ENCODE measurements around the gene TSSK3. TPM values are rescaled to one million over a fixed set of nuclear protein-coding genes. Genes with fewer than 3 reads are reported as not detected.

The TSSK3 gene, protein sequence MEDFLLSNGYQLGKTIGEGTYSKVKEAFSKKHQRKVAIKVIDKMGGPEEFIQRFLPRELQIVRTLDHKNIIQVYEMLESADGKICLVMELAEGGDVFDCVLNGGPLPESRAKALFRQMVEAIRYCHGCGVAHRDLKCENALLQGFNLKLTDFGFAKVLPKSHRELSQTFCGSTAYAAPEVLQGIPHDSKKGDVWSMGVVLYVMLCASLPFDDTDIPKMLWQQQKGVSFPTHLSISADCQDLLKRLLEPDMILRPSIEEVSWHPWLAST
- not detected for polyA plus RNA-seq

DNA sequence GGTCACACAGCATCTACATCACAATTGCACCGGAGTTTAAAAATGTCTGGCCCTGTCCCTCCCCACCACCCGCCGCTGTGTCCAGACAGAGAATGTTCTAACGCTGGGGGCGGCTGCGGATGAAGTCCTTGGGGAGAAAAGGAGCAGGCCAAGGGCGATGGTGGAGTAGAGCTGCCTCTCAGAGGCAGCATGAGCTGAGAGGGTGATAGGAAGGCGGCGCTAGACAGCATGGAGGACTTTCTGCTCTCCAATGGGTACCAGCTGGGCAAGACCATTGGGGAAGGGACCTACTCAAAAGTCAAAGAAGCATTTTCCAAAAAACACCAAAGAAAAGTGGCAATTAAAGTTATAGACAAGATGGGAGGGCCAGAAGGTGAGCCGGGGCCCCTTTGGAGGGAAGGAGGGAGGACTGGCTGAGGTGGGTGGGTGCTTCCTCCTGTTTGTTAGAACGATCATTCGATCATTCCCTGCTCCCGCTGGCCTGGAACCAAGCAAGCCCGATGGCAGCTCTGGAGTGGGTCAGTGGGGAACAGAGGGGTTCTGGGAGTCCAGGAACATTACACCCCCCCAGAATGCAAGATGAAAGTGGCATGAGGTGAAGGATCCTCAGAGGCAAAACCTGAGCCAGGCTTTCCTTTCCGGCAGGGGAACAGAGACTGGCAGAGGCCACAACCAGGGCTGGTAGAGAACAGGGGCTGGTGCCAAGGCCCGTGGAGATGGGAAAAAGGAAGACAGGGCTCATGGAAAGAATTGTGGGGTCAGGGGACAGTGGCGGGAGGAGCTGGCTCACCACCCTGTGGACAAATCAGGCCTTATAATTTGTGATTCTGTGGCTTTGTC lies at the start of gene TSSK3, which contains the start of gene FAM229A:
Gene TSSK3, plus strand, starts transcription at position 66 of the 840 bp plus-strand sequence. Its CDS starts 163 bp downstream, at position 229.
Gene FAM229A, minus strand, starts transcription at position 12 of the 840 bp plus-strand sequence. CDS start 394 bp downstream, outside the sequence.
- Mint-ChIP-seq H3K4me1 (peaks cover 18 to 21% (median 19%) of the 10 kb centered on the region in 3 donors), H3K27me3 (peaks cover 3% of the 10 kb centered on the region), H3K4me3 (peak within 1 kb of the TSS; percentile 17 to 73 (median 44)), H3K27ac (peak within 1 kb of the TSS; percentile 35 to 46 (median 36)), H3K36me3 (peaks cover 5% of the 10 kb centered on the region), H3K9me3 (no peaks in the 10 kb centered on the region)

DNA sequence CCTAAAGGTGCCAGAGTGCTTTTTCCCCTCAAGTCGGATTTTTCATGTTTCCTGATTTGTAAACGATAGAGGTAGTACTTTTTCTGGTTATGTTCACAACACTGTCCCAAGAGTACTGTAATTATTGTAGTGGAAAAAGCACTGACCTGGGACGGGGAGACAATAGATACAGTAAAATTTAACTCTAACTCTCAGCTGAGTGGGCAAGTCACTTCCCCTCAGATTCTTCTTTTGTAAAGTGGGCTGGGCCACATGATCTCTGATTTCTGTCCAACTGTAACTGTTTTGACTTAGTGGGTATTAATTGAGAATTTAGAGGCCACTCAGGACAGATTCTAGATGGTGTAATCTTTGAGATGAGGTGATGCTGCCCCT lies 45.4 kb upstream of the TSSK3 start:
- peak overlapping the region; percentile 65 to 89 (median 77) for H3K4me3 Mint-ChIP-seq
- peak overlapping the region; percentile 77 to 96 (median 89) for H3K27ac Mint-ChIP-seq
- H3K4me1 Mint-ChIP-seq, result peaks cover 33 to 42% (median 39%) of the 10 kb centered on the region in 3 donors
- no peaks in the 10 kb centered on the region for H3K9me3 Mint-ChIP-seq
- peaks cover 3% of the 10 kb centered on the region for H3K36me3 Mint-ChIP-seq
- H3K27me3 Mint-ChIP-seq, result no peaks in the 10 kb centered on the region

DNA sequence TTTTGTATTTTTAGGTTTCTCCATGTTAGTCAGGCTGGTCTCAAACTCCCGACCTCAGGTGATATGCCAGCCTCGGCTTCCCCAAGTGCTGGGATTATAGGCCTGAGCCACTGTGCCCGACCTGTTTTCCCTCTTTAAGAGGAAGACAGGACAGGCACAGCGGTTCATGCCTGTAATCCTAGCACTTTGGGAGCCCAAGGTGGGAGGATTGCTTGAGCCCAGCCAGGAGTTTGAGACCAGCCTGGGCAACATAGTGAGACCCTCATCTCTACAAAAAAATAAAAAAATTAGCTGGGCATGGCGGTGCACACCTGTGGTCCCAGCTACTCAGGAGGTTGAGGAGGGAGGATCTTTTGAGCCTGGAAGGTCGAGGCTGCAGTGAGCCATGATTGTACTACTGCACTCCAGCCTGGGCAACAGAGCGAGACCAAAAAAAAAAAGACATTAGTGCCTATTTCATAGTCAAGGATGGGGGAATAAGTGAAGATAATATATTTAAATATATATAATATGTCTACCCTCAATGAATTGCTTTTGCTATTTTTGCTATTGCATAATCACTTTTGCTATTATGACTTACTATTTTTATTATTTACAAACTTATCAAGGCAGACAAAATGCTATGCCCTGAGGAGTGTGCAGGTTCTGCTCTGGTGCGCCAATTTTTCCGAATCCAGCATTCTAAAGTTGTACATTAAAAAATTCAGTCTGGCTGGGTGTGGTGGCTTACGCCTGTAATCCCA lies 44.0 kb upstream of the TSSK3 start:
- H3K4me3 Mint-ChIP-seq, result peak overlapping the region in 1 of 4 donors; percentile 76
- H3K36me3 Mint-ChIP-seq, result peaks cover 3% of the 10 kb centered on the region
- H3K27me3 Mint-ChIP-seq, result no peaks in the 10 kb centered on the region
- H3K27ac Mint-ChIP-seq, result peak overlapping the region in 1 of 3 donors; percentile 63
- no peaks in the 10 kb centered on the region for H3K9me3 Mint-ChIP-seq
- H3K4me1 Mint-ChIP-seq, result peaks cover 42 to 49% (median 47%) of the 10 kb centered on the region in 3 donors

DNA sequence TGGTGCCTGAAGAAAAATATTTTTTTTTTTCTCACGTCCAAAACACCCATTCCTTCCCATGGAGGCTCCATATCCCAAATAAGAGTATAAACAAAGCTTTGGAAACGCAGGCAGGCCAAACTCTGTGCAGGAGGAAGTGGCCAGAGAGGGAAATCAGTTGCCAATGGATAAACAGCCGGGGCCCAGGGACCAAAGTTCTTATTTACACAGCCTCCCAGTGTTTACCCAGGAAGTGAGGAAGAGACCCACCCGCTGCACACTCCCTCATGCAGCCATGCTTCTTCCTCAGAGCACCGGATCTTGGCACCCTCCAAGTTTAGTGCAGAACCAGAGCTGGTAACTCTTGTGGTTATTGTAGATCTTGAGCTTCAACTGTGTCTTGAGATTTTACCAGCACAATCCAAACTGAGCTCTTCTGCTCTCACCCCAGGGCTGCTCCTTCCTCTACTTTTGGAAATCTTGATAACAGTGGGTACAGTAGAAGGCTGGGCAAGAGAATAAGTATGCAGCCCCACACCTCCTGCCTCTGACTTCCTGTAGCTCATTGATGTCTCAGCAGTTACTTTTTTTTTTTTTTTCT lies 40.5 kb upstream of the TSSK3 start:
- H3K4me3 Mint-ChIP-seq, result peak overlapping the region in 3 of 4 donors; percentile 66 to 86 (median 77)
- H3K9me3 Mint-ChIP-seq, result no peaks in the 10 kb centered on the region
- no peaks in the 10 kb centered on the region for H3K27me3 Mint-ChIP-seq
- peaks cover 37 to 42% (median 40%) of the 10 kb centered on the region in 3 donors for H3K4me1 Mint-ChIP-seq
- H3K36me3 Mint-ChIP-seq, result peaks cover 13% of the 10 kb centered on the region
- H3K27ac Mint-ChIP-seq, result peak overlapping the region; percentile 84 to 96 (median 95)

DNA sequence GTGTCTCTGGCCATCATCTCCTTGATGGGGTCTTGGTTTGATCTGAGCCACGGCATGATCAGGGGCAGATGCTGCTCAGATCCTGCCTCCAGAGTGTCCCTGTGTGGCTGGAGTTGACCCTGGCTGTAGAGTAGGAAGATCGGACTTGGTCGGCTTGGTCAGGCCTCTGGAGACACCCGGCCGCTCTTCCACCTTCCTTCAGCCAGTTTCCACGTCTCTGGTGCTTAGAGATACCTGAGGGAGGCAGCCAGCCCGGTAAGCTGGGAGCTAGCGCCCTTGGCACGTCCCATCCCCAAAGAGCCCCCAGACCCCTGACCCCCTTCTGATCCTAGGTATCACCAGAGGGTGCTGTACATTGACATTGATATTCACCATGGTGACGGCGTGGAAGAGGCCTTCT lies 35.1 kb upstream of the TSSK3 start:
- Mint-ChIP-seq H3K9me3 (no peaks in the 10 kb centered on the region), H3K4me3 (no peak overlapping the region), H3K27ac (no peak overlapping the region), H3K36me3 (peaks cover 17% of the 10 kb centered on the region), H3K4me1 (peaks cover 19 to 21% (median 19%) of the 10 kb centered on the region in 3 donors), H3K27me3 (no peaks in the 10 kb centered on the region)

DNA sequence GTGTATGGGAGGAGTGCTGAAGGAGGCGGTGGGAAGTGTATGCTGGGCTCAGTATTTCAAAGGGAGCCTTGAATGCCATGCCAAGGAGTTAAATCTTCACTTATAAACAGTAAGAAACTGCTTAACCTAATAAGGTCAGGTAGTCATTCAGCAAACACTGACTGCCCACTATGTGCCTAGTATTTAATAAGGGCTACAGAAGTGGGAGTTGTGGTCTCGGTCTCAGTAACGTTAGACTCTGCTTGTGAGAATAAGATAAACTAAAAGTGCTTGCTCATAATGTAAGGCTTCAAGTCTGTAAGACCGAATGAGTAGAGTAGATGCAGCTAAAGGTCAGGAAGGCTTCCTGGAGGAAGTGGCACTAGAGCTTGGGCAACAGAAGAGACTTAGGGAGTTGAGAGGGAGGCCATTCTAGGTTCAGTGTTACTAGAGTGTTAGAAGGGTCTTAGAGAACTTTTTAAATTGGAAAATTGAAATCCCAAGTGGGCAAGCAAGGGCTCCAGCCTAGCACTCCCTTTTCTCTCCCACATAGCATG lies 32.3 kb upstream of the TSSK3 start:
- Mint-ChIP-seq H3K27me3 (no peaks in the 10 kb centered on the region), H3K9me3 (no peaks in the 10 kb centered on the region), H3K4me1 (peaks cover 16 to 26% (median 20%) of the 10 kb centered on the region in 3 donors), H3K4me3 (peak overlapping the region in 1 of 4 donors; percentile 10), H3K27ac (peak overlapping the region in 1 of 3 donors; percentile 33), H3K36me3 (peaks cover 12% of the 10 kb centered on the region)

DNA sequence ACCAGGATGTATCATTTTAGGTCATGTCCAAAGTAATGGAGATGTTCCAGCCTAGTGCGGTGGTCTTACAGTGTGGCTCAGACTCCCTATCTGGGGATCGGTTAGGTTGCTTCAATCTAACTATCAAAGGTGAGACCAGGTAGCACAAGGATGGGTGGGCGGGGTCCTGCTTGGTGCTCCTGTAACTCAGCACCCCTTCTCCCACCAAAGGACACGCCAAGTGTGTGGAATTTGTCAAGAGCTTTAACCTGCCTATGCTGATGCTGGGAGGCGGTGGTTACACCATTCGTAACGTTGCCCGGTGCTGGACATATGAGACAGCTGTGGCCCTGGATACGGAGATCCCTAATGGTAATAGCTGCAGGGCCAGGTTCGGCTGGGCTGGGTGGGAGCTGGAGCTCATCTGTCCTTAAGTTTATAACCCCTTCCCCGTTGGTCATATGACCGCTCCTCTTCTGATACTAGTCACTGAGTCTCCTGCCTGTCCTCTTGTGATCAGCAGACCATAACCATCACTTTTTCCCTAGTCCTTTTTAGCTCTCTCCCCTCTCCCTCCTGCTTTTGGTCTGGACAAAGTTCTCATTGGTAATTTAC lies 31.7 kb upstream of the TSSK3 start:
- Mint-ChIP-seq H3K4me1 (peaks cover 11 to 26% (median 21%) of the 10 kb centered on the region in 3 donors), H3K36me3 (peaks cover 6% of the 10 kb centered on the region), H3K27me3 (no peaks in the 10 kb centered on the region), H3K9me3 (no peaks in the 10 kb centered on the region), H3K4me3 (no peak overlapping the region), H3K27ac (peak overlapping the region in 1 of 3 donors; percentile 2)

DNA sequence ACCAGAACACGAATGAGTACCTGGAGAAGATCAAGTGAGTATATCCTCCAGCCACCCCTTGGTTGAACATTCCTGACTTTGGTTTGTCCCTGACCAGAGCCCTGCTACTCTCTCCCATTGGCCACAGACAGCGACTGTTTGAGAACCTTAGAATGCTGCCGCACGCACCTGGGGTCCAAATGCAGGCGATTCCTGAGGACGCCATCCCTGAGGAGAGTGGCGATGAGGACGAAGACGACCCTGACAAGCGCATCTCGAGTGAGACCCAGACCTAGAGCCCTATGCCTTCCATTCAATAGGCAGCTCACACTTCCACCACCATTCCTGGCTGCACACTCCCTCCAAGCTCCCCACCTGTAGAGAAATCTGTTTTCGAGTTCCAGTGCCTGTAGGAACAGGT lies 30.8 kb upstream of the TSSK3 start:
- Mint-ChIP-seq H3K27me3 (no peaks in the 10 kb centered on the region), H3K4me3 (peak overlapping the region in 1 of 4 donors; percentile 13), H3K36me3 (peaks cover 6% of the 10 kb centered on the region)

DNA sequence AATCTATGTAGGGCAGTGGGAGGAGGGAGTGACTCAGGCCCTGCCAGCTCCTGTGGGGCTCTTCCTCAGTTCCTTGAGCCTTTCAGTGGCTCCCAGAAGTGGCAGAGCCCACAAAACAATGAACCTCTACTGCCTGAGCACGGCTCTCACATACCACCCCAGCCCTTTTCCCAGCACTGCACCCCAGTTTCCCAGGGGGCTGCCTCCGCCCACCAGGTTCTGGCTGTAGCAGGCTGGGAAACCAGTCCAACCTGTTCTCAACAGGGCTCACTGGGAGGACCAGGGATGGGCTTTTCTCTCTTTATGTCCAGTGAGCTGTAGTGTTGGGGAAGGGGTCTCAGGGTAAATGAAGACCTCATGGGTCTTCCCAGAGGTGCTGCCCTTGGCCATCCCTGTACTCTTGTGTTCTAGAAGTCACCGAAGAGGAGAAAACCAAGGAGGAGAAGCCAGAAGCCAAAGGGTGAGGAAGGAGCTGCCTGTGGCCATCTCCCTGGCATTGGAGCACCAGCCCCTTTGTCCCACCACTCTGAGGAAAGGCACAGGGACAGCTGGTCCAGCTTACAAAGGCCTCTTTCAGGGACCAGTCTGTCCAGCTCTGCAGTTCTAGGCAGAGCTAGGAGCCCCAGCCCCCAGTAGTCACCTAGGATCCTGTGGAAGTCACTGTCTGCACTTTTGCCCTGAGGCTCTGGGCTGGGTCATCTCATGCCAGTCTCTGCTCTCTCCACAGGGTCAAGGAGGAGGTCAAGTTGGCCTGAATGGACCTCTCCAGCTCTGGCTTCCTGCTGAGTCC lies 29.9 kb upstream of the TSSK3 start:
- peaks cover 17 to 30% (median 28%) of the 10 kb centered on the region in 3 donors for H3K4me1 Mint-ChIP-seq
- H3K9me3 Mint-ChIP-seq, result no peaks in the 10 kb centered on the region
- H3K27me3 Mint-ChIP-seq, result no peaks in the 10 kb centered on the region
- peak overlapping the region in 1 of 3 donors; percentile 59 for H3K27ac Mint-ChIP-seq
- no peak overlapping the region for H3K4me3 Mint-ChIP-seq
- peaks cover 6% of the 10 kb centered on the region for H3K36me3 Mint-ChIP-seq

More for the DNA sequence above, 30.8 kb upstream of the TSSK3 start:
- H3K9me3 Mint-ChIP-seq, result no peaks in the 10 kb centered on the region
- H3K27ac Mint-ChIP-seq, result peak overlapping the region; percentile 59 to 73 (median 59)
- peaks cover 11 to 26% (median 21%) of the 10 kb centered on the region in 3 donors for H3K4me1 Mint-ChIP-seq

DNA sequence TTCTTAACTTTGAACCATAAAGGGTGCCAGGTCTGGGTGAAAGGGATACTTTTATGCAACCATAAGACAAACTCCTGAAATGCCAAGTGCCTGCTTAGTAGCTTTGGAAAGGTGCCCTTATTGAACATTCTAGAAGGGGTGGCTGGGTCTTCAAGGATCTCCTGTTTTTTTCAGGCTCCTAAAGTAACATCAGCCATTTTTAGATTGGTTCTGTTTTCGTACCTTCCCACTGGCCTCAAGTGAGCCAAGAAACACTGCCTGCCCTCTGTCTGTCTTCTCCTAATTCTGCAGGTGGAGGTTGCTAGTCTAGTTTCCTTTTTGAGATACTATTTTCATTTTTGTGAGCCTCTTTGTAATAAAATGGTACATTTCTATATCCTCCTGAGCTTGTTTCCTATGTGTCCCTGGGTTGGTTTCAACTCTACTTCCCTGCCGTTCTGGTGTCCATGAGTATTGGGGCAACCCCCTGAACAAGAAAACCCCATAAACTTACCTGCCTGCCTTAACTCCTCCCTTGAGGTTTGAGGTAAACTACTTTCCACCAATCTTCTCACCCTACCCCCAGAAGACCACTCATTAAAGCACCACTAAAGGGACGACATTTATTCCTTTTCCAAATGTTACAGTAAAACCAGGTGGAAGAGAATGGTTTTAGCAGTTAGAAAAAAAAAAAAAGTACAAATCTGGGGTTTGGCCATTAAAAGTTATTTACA lies 28.9 kb upstream of the TSSK3 start:
- peaks cover 24 to 36% (median 35%) of the 10 kb centered on the region in 3 donors for H3K4me1 Mint-ChIP-seq
- H3K36me3 Mint-ChIP-seq, result peaks cover 6% of the 10 kb centered on the region
- H3K4me3 Mint-ChIP-seq, result peak overlapping the region; percentile 3 to 69 (median 58)
- H3K9me3 Mint-ChIP-seq, result no peaks in the 10 kb centered on the region
- H3K27ac Mint-ChIP-seq, result peak overlapping the region; percentile 17 to 87 (median 70)
- no peaks in the 10 kb centered on the region for H3K27me3 Mint-ChIP-seq

DNA sequence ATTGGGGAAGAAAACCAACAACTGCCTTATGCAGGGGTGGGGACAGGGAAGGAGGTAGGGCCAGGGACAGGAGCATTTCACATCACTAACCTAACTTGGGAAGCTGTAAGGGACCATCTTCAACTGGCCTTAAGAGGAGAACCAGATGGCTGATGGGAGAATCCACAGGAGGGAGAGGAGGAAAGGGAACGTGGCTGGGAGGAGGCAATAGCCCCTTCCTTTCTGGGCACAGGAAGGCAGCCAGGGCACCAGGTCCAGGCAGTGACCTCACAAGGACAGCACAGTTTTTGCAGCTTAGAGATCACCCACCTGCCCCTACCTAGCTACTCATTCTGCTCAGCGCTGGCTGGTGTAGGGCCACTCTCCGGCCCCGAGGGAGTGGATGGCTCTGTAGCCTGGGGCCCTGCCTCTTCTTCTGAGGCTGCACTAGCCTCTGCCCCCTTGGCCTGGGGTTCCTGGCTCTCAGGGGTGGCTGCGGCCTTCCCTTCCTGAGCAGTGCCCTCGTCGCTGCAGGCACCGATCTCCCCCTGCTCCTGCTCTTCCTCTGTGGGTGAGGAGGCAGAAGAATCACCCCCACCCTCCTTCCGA lies 28.0 kb upstream of the TSSK3 start:
- H3K27me3 Mint-ChIP-seq, result peaks cover 1% of the 10 kb centered on the region
- peaks cover 28 to 44% (median 39%) of the 10 kb centered on the region in 3 donors for H3K4me1 Mint-ChIP-seq
- H3K4me3 Mint-ChIP-seq, result peak overlapping the region; percentile 87 to 93 (median 91)
- H3K36me3 Mint-ChIP-seq, result peaks cover 4% of the 10 kb centered on the region
- H3K9me3 Mint-ChIP-seq, result no peaks in the 10 kb centered on the region
- peak overlapping the region; percentile 70 to 89 (median 87) for H3K27ac Mint-ChIP-seq

DNA sequence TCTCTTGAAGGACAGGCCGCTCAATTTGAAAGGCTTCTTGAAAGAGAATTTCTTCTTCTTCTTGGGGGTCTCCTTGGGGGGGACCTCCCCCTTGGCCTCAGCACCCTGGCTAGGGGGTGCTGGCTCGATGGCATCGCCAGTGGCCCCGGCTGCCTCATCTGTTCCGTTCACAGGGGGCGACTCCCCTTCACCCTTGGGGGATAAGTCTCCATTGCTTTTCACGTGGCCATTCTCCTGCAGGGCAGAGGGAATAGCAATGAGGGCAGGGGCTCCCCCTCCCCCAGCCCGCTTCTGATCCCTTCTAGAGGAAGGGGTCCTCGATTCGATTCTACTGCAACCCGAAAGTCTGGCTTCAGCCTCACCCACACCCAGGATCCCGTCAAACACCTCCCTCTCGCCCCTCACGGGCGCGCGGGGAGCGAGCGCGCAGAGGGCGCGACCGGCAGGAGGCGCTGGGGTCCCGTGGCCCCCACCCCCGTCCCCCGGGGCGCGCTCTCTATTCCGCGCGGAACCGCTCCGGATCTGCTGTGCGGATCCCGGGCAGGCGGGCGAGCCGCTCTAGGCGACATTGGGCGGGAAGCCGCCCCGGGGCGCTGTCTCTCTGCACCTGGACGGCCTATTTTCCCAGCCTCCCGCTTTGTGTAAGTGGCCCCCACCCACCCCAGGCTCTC lies 27.3 kb upstream of the TSSK3 start:
- peaks cover 34 to 48% (median 43%) of the 10 kb centered on the region in 3 donors for H3K4me1 Mint-ChIP-seq
- no peaks in the 10 kb centered on the region for H3K36me3 Mint-ChIP-seq
- no peaks in the 10 kb centered on the region for H3K9me3 Mint-ChIP-seq
- H3K27me3 Mint-ChIP-seq, result peaks cover 1% of the 10 kb centered on the region
- H3K4me3 Mint-ChIP-seq, result peak overlapping the region; percentile 87 to 93 (median 91)
- peak overlapping the region; percentile 70 to 89 (median 87) for H3K27ac Mint-ChIP-seq
